Muscle of arm (tissue), 12 donors: ENCODE data around the gene DNPEP. TPM values are rescaled to one million over a fixed set of nuclear protein-coding genes. Genes with fewer than 3 reads are reported as not detected.

Experiments
- polyA plus RNA-seq, 12 donors: library from polyadenylated mRNA; unstranded; fragments of 120-200 nt; gene quantifications; one replicate each; pipeline ENCODE4 v1.2.1, GENCODE V29; 2013; ENCODE audit not compliant: insufficient read length in 12 of 12

Gene DNPEP
- polyA plus RNA-seq, 12 donors: 25.7 to 53.3 (median 34.3) TPM; not detected in 1

Other genes with a start within 250 kb of the DNPEP start
- gene NHEJ1, start 227.1 kb downstream of the DNPEP start, polyA plus RNA-seq: 10 to 100 TPM in 11 of 12 donors, not detected in 1; 12.2 to 17.1 (median 14.7) TPM
- 1 to 10 TPM in 7 of 12 donors, under 1 TPM in 3, not detected in 2; 0.53 to 3.4 (median 1.1) TPM for gene SLC23A3, start 217.9 kb downstream of the DNPEP start, polyA plus RNA-seq
- 10 to 100 TPM in 11 of 12 donors, not detected in 1; 28.7 to 52.0 (median 32.5) TPM for gene CNPPD1, start 211.0 kb downstream of the DNPEP start, polyA plus RNA-seq
- gene RETREG2, start 209.6 kb downstream of the DNPEP start, polyA plus RNA-seq: 10 to 100 TPM in 11 of 12 donors, not detected in 1; 34.8 to 80.3 (median 43.3) TPM
- gene ZFAND2B, start 181.1 kb downstream of the DNPEP start, polyA plus RNA-seq: 10 to 100 TPM in 11 of 12 donors, not detected in 1; 16.5 to 36.6 (median 24.2) TPM
- gene ABCB6, start 169.0 kb downstream of the DNPEP start, polyA plus RNA-seq: 10 to 100 TPM in 11 of 12 donors, not detected in 1; 28.3 to 42.0 (median 29.6) TPM
- 10 to 100 TPM in 11 of 12 donors, not detected in 1; 26.7 to 49.9 (median 31.6) TPM for gene ATG9A, start 158.3 kb downstream of the DNPEP start, polyA plus RNA-seq
- 10 to 100 TPM in 11 of 12 donors, not detected in 1; 16.1 to 60.7 (median 24.1) TPM for gene ANKZF1, start 158.1 kb downstream of the DNPEP start, polyA plus RNA-seq
- gene GLB1L, start 142.5 kb downstream of the DNPEP start, polyA plus RNA-seq: 10 to 100 TPM in 1 of 12 donors, 1 to 10 TPM in 9, not detected in 2; 3.4 to 11.6 (median 5.4) TPM
- 10 to 100 TPM in 11 of 12 donors, not detected in 1; 13.6 to 36.2 (median 17.0) TPM for gene STK16, start 142.4 kb downstream of the DNPEP start, polyA plus RNA-seq
- under 1 TPM in 3 of 12 donors, not detected in 9; 0.21 to 0.24 (median 0.23) TPM for gene TUBA4B, start 134.7 kb downstream of the DNPEP start, polyA plus RNA-seq
- 100 to 1,000 TPM in 10 of 12 donors, 10 to 100 TPM in 1, not detected in 1; 75.2 to 146 (median 120) TPM for gene TUBA4A, start 134.0 kb downstream of the DNPEP start, polyA plus RNA-seq
- gene DNAJB2, start 108.5 kb downstream of the DNPEP start, polyA plus RNA-seq: 10 to 100 TPM in 11 of 12 donors, not detected in 1; 66.8 to 96.2 (median 82.4) TPM
- gene PTPRN, start 78.5 kb downstream of the DNPEP start, polyA plus RNA-seq: under 1 TPM in 6 of 12 donors, not detected in 6; 0.17 to 0.44 (median 0.22) TPM
- not detected for gene RESP18, start 55.2 kb downstream of the DNPEP start, polyA plus RNA-seq
- gene DES, start 30.5 kb upstream of the DNPEP start, polyA plus RNA-seq: 1,000 to 10,000 TPM; 1,983 to 5,935 (median 4,188) TPM
- gene SPEG, start 46.9 kb upstream of the DNPEP start, polyA plus RNA-seq: 100 to 1,000 TPM in 8 of 12 donors, 10 to 100 TPM in 4; 61.4 to 251 (median 156) TPM
- 10 to 100 TPM in 11 of 12 donors, not detected in 1; 18.5 to 82.8 (median 25.4) TPM for gene GMPPA, start 111.0 kb upstream of the DNPEP start, polyA plus RNA-seq
- gene ASIC4, start 126.6 kb upstream of the DNPEP start, polyA plus RNA-seq: 1 to 10 TPM in 1 of 12 donors, under 1 TPM in 9, not detected in 2; 0.24 to 1.1 (median 0.48) TPM
- gene CHPF, start 155.9 kb upstream of the DNPEP start, polyA plus RNA-seq: 100 to 1,000 TPM in 1 of 12 donors, 10 to 100 TPM in 10, not detected in 1; 33.4 to 111 (median 41.4) TPM
- gene TMEM198, start 156.1 kb upstream of the DNPEP start, polyA plus RNA-seq: 1 to 10 TPM in 11 of 12 donors, not detected in 1; 1.6 to 4.8 (median 2.4) TPM
- gene OBSL1, start 183.6 kb upstream of the DNPEP start, polyA plus RNA-seq: 100 to 1,000 TPM in 10 of 12 donors, 10 to 100 TPM in 1, not detected in 1; 93.2 to 179 (median 118) TPM
- 1 to 10 TPM in 5 of 12 donors, under 1 TPM in 5, not detected in 2; 0.28 to 1.5 (median 0.97) TPM for gene INHA, start 184.4 kb upstream of the DNPEP start, polyA plus RNA-seq
- gene STK11IP, start 209.9 kb upstream of the DNPEP start, polyA plus RNA-seq: 10 to 100 TPM in 11 of 12 donors, not detected in 1; 10.8 to 22.0 (median 14.2) TPM
- 10 to 100 TPM in 4 of 12 donors, 1 to 10 TPM in 7, not detected in 1; 4.2 to 15.2 (median 7.8) TPM for gene SLC4A3, start 239.7 kb upstream of the DNPEP start, polyA plus RNA-seq